ENCODE measurements around the gene CUEDC2.

DNA sequence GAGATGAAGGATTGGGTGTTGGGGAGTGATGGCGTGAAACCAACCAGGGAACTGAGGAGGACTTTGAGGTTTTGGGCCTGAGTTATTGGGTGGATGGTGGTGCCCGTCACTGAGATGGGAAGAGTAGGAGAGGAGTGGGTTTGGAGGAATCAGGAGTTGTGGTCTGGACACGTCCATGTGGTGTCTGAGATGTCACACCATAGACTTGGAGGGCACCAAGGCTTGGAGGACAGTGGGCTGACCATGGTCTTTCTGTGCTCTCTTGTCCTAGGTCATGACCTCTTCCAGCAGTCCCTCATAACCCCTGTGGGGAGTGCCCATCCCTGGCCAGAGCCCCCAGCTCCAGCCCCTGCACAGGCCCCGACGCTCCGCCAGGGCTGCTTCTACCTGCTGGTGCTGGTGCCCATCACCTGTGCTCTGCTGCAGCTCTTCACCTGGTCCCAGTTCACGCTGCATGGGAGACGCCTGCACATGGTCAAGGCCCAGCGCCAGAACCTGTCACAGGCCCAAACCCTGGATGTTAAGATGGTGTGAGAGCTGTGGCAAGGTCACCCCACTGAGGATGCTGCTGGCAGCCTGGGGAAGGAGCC is 43.2 kb upstream of the CUEDC2 start:
- TF ChIP-seq, protein P1, sequence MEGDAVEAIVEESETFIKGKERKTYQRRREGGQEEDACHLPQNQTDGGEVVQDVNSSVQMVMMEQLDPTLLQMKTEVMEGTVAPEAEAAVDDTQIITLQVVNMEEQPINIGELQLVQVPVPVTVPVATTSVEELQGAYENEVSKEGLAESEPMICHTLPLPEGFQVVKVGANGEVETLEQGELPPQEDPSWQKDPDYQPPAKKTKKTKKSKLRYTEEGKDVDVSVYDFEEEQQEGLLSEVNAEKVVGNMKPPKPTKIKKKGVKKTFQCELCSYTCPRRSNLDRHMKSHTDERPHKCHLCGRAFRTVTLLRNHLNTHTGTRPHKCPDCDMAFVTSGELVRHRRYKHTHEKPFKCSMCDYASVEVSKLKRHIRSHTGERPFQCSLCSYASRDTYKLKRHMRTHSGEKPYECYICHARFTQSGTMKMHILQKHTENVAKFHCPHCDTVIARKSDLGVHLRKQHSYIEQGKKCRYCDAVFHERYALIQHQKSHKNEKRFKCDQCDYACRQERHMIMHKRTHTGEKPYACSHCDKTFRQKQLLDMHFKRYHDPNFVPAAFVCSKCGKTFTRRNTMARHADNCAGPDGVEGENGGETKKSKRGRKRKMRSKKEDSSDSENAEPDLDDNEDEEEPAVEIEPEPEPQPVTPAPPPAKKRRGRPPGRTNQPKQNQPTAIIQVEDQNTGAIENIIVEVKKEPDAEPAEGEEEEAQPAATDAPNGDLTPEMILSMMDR (IDR thresholded peaks at IDR 0.05; ENCODE audit: low read depth, low read length, poor library complexity, severe bottlenecking) = no peak
- no peak for TF ChIP-seq EZH2phosphoT487 (IDR thresholded peaks at IDR 0.05; ENCODE audit: borderline replicate concordance, low read length)

All from DOHH2 (cell line).